ENCODE measurements around the gene MAP4K3. TPM values are rescaled to one million over a fixed set of nuclear protein-coding genes. Genes with fewer than 3 reads are reported as not detected.
"Not testable (repeated sequence)": the region's sequence is repeated elsewhere in the genome, so short reads cannot be mapped to it uniquely, and the experiment has no call there.

MAP4K3 gene
- total RNA-seq, 2 experiments from 2014 or later, result 12.4 to 17.5 TPM

GRCh38 chr2:39252888-39253518 is 184.1 kb downstream of the MAP4K3 start:
- Histone ChIP-seq H3K9me2 (ENCODE audit: insufficient read depth, low read length) (no peaks in the 10 kb centered on the region), H3K27ac (ENCODE audit: low read depth, low read length, poor library complexity, severe bottlenecking) (no peak overlapping the region), H3K4me1 (ENCODE audit: insufficient read depth, low read length, poor library complexity, severe bottlenecking) (no peaks in the 10 kb centered on the region), H4K20me1 (ENCODE audit: insufficient read depth, low read length) (no peaks in the 10 kb centered on the region), H3K36me3 (ENCODE audit: insufficient read depth, low read length) (peaks cover 71% of the 10 kb centered on the region), H3K4me2 (ENCODE audit: low read length) (no peak overlapping the region), H3K9me3 (ENCODE audit: low read length) (peaks cover 16% of the 10 kb centered on the region; the same call in 1 of the 2 replicates), H3K79me2 (ENCODE audit: insufficient read depth, low read depth, low read length) (no peaks in the 10 kb centered on the region), H3K4me3 (ENCODE audit: low read depth, low read length, poor library complexity, severe bottlenecking) (no peak overlapping the region), H2AFZ (ENCODE audit: low read length) (no peak overlapping the region)
- intact Hi-C loops (cut with micrococcal nuclease; ENCODE audit: unreplicated experiment), result no loop called here
- POLR2A ChIA-PET, result interaction anchor here (1.1 to 1.5 kb wide), 3 partner anchors 9 to 116 kb away, joined by 3 to 5 read pairs (median 4); no protein-coding TSS in a partner anchor
- BruUV-seq (replicated peaks), result no TSS peak
- CTCF ChIA-PET (ENCODE audit: unreplicated experiment), result no interaction called here
- TF ChIP-seq EZH2phosphoT487 (IDR thresholded peaks at IDR 0.05; ENCODE audit: borderline replicate concordance, low read depth, low read length) (no peak), CTCF (conservative IDR thresholded peaks at IDR 0.05; ENCODE audit: low read length) (no peak)
- no peak for DNase-seq (ENCODE audit: low spot score)

- TF ChIP-seq EZH2phosphoT487 (IDR thresholded peaks at IDR 0.05; ENCODE audit: borderline replicate concordance, low read depth, low read length), result no peak
- no peak for TF ChIP-seq CTCF (conservative IDR thresholded peaks at IDR 0.05; ENCODE audit: low read length)
- Histone ChIP-seq H3K36me3 (ENCODE audit: insufficient read depth, low read length) (peaks cover 40% of the 10 kb centered on the region), H2AFZ (ENCODE audit: low read length) (no peak overlapping the region), H3K4me3 (ENCODE audit: low read depth, low read length, poor library complexity, severe bottlenecking) (no peak overlapping the region), H3K27ac (ENCODE audit: low read depth, low read length, poor library complexity, severe bottlenecking) (no peak overlapping the region), H3K9me3 (ENCODE audit: low read length) (peaks cover 16% of the 10 kb centered on the region; the same call in 1 of the 2 replicates), H4K20me1 (ENCODE audit: insufficient read depth, low read length) (no peaks in the 10 kb centered on the region), H3K9me2 (ENCODE audit: insufficient read depth, low read length) (no peaks in the 10 kb centered on the region), H3K4me2 (ENCODE audit: low read length) (no peak overlapping the region), H3K79me2 (ENCODE audit: insufficient read depth, low read depth, low read length) (no peaks in the 10 kb centered on the region), H3K4me1 (ENCODE audit: insufficient read depth, low read length, poor library complexity, severe bottlenecking) (peaks cover 9% of the 10 kb centered on the region)
- intact Hi-C loops (cut with micrococcal nuclease; ENCODE audit: unreplicated experiment), result no loop called here
- CTCF ChIA-PET (ENCODE audit: unreplicated experiment), result no interaction called here
- POLR2A ChIA-PET, result no interaction called here
- BruUV-seq (replicated peaks), result no TSS peak
- DNase-seq (ENCODE audit: low spot score), result no peak
Measured at GRCh38 chr2:39247512-39248043, 189.5 kb downstream of the MAP4K3 start.

GRCh38 chr2:39246382-39246980 is 190.6 kb downstream of the MAP4K3 start:
- Histone ChIP-seq H3K36me3 (ENCODE audit: insufficient read depth, low read length) (peaks cover 29% of the 10 kb centered on the region), H4K20me1 (ENCODE audit: insufficient read depth, low read length) (no peaks in the 10 kb centered on the region), H3K27ac (ENCODE audit: low read depth, low read length, poor library complexity, severe bottlenecking) (no peak overlapping the region), H3K9me3 (ENCODE audit: low read length) (peaks cover 10% of the 10 kb centered on the region; the same call in 1 of the 2 replicates), H3K79me2 (ENCODE audit: insufficient read depth, low read depth, low read length) (no peaks in the 10 kb centered on the region), H3K9me2 (ENCODE audit: insufficient read depth, low read length) (no peaks in the 10 kb centered on the region), H3K4me2 (ENCODE audit: low read length) (no peak overlapping the region; the same call in 1 of the 2 replicates), H2AFZ (ENCODE audit: low read length) (no peak overlapping the region), H3K4me3 (ENCODE audit: low read depth, low read length, poor library complexity, severe bottlenecking) (no peak overlapping the region), H3K4me1 (ENCODE audit: insufficient read depth, low read length, poor library complexity, severe bottlenecking) (peaks cover 9% of the 10 kb centered on the region)
- no peak for TF ChIP-seq EZH2phosphoT487 (IDR thresholded peaks at IDR 0.05; ENCODE audit: borderline replicate concordance, low read depth, low read length)
- no peak for TF ChIP-seq CTCF (conservative IDR thresholded peaks at IDR 0.05; ENCODE audit: low read length)
- POLR2A ChIA-PET, result interaction anchor here (0.7 kb wide), 1 partner anchor 246 kb away, joined by 4 read pairs; no protein-coding TSS in a partner anchor
- intact Hi-C loops (cut with micrococcal nuclease; ENCODE audit: unreplicated experiment), result no loop called here
- CTCF ChIA-PET (ENCODE audit: unreplicated experiment), result no interaction called here
- no TSS peak for BruUV-seq (replicated peaks)
- peak; percentile 9 for DNase-seq (ENCODE audit: low spot score)

- H3K4me3 ChIP-seq (ENCODE audit: low read depth, low read length, poor library complexity, severe bottlenecking); H3K9me3 ChIP-seq (ENCODE audit: low read length); POLR2A ChIA-PET; H2AFZ ChIP-seq (ENCODE audit: low read length); DNase-seq (ENCODE audit: low spot score); H4K20me1 ChIP-seq (ENCODE audit: insufficient read depth, low read length); H3K9me2 ChIP-seq (ENCODE audit: insufficient read depth, low read length); BruUV-seq (replicated peaks); H3K4me2 ChIP-seq (ENCODE audit: low read length); intact Hi-C loops (cut with micrococcal nuclease; ENCODE audit: unreplicated experiment); H3K27ac ChIP-seq (ENCODE audit: low read depth, low read length, poor library complexity, severe bottlenecking); H3K4me1 ChIP-seq (ENCODE audit: insufficient read depth, low read length, poor library complexity, severe bottlenecking); H3K79me2 ChIP-seq (ENCODE audit: insufficient read depth, low read depth, low read length): not testable (repeated sequence)
- CTCF ChIA-PET (ENCODE audit: unreplicated experiment), result interaction anchor here (1.1 kb wide), 1 partner anchor 17 kb away, joined by 3 read pairs; no protein-coding TSS in a partner anchor
- H3K36me3 ChIP-seq (ENCODE audit: insufficient read depth, low read length), result peaks cover 15% of the 10 kb centered on the region
Measured at GRCh38 chr2:39244963-39245625, 192.0 kb downstream of the MAP4K3 start.
